HG03442 (cell line): ENCODE results near the gene DPP7.

ENCODE experiments used
- ATAC-seq: cut with Tn5 transposase; IDR thresholded peaks from one replicate; pipeline ENCODE4 v1.9.1; 2021; ENCODE audit warnings: mild to moderate bottlenecking, moderate library complexity; ENCODE audit not compliant: unreplicated experiment

DPP7 gene

DNA sequence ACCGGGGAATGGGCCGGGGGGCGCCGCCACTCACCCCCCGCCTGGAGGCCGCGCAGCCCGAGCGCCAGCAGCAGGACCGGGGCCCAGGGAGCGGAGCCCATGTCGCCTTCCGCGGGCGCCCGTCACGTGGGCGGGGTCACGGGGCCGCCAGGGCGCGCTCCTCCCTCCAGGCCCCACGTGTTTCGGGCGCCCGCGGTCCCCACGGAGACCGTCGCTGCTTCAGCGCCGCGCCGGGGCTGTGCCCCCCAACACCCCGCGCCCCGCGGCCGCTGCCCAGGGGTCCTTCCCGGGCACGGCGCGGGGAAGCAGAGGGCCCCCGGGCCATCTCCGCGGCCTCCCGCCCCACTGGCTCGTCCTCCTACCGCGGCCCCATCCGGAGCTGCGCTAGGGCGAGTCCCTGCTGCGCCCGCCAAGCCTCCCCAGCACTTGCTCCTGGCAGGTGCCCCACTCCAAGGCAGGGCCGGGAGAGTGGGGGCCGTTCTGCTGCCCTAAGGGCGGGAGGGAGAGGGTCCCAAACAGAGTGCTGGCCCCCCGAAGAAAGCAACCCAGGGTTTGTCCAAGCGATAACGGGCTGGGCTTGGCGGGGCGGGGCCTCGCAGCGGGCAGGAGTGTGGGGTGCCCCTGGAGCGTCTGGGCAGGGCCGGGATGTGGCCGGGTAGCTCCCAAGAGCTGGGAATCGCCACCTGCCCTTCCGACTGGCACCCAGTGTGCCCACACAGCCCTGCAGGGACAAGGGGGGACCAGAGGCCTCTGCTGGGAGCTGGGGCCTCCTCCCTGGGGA, at the start of gene DPP7:
Gene DPP7, minus strand, starts transcription at position 121 of the 781 bp plus-strand sequence. Its CDS starts 20 bp downstream, at position 101.
- peak; percentile 57 for ATAC-seq

- no peak for ATAC-seq
Observed at GRCh38 chr9:137163805-137164204, 49.3 kb upstream of the DPP7 start.

- ATAC-seq, result no peak
Observed at GRCh38 chr9:137163365-137163715, 48.8 kb upstream of the DPP7 start.

GRCh38 chr9:137162505-137163364, 48.2 kb upstream of the DPP7 start:
- ATAC-seq, result no peak

- ATAC-seq, result no peak
Observed at GRCh38 chr9:137161558-137162486, 47.3 kb upstream of the DPP7 start.

DNA sequence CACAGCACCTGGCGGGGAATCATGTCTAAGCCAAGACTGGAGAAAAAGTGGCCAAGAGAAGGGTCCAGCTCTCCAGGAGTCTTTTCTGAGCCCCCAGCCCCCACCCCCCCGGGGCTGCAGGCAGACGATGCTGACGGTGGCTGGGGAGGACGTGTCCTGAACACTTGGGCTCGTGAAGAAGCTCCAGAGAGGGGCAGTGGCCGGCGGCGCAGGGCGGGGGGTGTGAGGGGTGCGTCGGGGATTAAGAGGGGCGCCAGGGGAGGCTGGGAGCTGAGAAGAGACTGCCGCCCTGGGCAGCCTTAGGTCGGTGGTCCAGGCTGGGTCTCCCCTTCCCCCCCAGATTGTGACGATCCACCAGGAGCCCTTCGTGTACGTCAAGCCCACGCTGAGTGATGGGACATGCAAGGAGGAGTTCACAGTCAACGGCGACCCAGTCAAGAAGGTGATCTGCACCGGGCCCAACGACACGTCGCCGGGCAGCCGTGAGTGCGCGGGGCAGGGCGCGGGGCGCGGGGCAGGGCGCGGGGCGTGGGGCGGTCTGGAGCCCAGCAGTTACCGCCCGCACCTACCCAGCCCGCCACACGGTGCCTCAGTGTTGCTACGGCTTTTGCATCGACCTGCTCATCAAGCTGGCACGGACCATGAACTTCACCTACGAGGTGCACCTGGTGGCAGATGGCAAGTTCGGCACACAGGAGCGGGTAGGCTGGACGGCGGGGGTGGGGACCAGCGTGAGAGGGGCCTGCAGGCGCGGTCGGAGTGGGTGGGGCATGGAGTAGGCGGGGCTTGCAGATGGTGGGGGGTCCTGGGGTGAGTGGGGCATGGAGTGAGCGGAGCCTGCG, 46.4 kb upstream of the DPP7 start:
- no peak for ATAC-seq

GRCh38 chr9:137160054-137160425, 45.5 kb upstream of the DPP7 start:
- ATAC-seq, result no peak

DNA sequence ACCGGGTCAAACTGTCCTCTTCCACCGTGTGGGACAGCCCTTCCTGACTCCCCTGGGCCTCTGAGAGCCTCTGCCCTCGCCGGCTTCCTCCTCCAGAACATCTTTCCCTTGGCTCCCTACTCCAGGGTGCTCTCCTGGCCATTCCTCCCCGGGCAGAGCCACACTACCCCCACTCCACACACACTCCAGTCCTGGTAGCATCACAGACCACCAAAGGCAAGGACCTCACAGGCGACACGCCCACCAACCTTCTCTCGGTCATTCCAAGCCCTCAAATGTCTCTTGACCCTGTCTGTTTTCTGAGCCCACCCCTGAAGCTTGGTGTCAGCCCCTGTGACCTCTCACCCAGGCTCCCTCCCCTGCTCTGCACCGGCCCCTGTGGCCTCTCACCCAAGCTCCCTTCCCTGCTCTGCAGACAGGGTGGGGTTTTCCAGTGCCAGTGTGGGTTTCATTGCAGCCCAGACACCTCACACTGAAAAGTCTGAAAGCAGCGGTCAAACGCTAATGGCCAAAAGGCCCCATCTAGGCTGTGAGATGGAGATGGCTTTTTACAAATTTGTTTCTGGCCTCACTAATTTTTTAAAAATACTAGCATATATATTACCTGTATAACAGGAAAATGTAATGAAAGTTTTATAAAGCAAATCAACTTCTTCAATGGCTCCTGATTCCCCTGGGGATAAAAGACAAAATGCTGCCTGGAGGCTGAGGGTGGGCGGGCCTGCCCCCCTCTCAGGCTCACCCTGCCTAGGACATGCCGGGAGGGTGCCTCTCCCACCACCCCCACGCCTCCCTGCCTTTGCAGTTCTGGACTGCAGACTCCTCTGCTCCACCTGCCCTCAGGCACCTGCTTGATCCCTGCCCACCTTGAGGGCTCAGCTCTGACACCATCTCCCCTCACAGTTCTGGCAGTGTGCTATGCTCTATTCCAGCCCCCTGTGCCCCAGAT, 44.8 kb upstream of the DPP7 start:
- ATAC-seq, result no peak

GRCh38 chr9:137158625-137159024, 44.1 kb upstream of the DPP7 start:
- no peak for ATAC-seq

DNA sequence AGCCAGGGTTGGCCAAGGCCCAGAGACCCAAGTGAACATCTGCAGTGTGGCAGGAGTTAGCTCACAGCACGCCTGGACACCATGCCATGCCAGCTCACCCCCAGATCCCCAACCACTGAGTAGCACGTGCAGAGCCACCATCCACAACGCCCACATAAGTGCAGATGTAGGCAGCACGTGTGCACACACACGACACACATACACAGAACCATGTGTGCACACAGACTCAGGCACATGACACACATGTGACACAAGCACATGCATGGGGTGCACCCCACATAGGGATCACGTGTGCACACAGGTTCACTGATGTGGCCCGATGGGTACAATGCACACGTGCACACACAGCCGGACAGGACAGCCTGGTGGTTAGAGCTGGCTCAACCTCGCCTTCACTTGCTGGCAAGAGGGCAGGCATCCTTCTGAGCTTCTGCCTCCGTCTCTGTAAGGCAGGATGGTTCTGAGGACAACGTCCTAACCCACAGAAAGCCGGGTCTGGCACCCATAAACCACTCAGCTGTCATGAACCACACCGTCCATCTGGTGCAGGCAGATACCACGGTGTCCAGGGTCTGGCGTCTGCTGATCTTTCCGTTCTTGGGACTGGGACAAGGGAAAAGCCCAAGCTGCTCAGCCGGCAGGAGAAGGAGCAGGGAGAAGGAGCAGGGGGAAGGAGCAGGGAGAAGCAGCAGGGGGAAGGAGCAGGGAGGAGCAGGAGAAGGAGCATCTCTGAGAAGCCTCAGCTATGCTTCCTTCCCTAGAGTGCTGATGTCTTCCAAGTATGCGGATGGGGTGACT, 43.3 kb upstream of the DPP7 start:
- no peak for ATAC-seq

GRCh38 chr9:137156567-137157375, 42.2 kb upstream of the DPP7 start:
- no peak for ATAC-seq

DNA sequence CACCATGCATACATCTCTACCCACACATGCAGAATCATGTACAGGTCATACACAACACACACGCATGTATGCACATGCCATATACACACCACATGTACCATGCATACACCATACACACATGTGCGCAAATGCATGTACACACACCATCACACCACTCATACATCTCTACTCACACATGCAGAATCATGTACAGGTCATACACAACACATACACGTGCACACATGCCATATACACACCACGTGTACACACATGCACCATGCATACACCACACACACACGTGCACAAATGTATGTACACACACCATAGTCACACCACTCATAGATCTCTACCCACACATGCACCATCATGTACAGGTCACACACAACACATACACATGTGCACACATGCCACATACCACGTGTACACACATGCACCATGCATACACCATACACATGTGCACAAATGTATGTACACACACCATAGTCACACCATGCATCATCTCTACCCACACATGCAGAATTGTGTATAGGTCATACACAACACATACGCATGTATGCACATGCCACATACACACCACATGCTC, 38.4 kb upstream of the DPP7 start:
- no peak for ATAC-seq

- no peak for ATAC-seq
Observed at GRCh38 chr9:137150617-137151457, 36.3 kb upstream of the DPP7 start.

GRCh38 chr9:137149942-137150616, 35.5 kb upstream of the DPP7 start:
- ATAC-seq, result no peak

- ATAC-seq, result no peak
Observed at GRCh38 chr9:137149363-137149762, 34.8 kb upstream of the DPP7 start.

GRCh38 chr9:137148661-137149060, 34.1 kb upstream of the DPP7 start:
- ATAC-seq, result no peak
